NAMALWA (cell line): ENCODE data around the gene PSMB5.

Experiments used
- DNase-seq: peaks from one replicate; pipeline ENCODE4 v3.0.0-alpha.2; 2015; ENCODE audit warnings: low spot score

The PSMB5 gene

DNA sequence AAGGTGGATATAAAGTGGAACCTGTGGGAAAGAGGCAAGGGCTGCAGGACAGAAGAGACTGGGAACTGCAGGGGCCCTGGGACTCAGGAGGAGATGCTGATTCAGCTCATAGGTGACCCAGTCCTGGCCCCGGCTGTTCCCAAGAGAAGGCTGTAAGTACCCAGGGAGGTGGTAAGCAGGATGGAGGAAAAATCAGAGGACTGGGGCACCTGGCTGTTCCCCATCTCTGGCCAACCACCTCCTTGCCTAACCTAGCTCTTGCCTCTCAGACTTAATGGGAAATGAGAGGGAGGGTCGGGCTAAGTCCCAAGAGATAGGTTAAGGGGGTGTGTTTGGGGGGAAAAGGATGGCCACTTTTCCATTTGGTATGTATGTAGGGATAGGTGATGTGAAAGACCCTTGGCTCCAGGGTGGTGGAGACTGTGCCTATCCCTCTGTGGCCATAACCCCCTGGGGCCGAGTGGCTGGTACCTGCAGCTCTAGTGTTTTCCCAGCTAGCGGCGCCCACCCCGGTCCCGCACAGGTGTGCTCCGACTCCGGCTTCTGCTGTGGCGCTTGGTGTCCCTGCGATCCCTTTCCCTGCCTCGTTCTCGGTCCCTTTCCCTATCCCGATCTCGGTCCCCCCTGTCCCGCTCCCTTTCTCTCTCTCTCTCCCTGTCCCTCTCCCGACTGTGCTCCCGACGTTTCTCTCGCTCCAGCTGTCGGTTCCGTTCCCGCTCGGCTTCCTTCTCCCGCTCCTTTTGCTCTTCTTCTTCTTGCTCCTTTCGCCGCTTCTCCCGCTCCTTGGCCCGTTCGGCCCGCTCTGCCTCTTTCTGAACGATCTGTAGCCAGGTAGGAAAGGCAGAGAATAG, 24.2 kb upstream of the PSMB5 start:
- DNase-seq = no peak

GRCh38 chr14:23057757-23058653, 23.3 kb upstream of the PSMB5 start:
- DNase-seq = peak; percentile 90

- DNase-seq = peak; percentile 71
Observed at GRCh38 chr14:23056956-23057756, 22.5 kb upstream of the PSMB5 start, which contains the start of gene CDH24. Gene CDH24, minus strand, starts transcription at chr14:23057520. Its CDS starts 1,787 bp downstream, at chr14:23055733.

DNA sequence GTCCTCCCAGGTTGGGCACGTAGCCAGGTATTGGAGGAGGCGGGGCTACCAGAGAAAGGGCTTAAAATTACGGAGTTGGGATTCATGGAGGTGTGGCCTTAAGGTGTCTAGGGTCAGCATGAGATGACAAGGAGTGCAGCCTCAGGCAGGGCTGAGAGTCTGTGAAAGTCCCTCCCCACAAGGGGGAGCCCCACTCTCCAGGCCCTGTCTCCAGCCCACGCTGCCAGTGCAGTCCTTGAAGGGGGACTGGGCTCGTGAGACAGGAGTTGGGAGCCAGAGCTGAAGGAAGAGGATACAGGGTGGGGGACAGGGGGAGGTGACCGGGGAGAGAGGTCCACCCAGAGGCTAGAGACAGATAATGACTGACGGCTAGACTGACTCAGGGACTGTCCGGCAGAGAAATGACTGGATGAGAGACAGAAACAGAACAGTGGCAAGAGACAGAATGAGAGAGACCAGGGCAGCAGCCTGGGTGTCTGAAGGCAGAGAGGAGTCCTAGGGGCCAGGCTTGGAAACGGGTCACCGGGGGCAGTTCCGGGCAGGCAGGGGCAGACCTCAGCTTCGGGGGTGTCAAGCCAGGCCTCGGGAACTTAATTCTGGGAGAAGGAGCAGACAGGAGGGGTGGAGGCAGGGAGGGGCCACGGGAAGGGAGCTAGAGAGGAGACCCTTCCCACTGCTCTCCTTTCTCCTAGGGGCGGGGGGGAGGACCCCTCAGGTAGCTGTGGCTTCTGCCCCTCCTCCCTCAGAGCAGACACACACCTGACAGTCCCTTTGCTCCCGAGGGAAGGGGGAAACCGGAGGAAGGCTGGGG, 21.6 kb upstream of the PSMB5 start:
- DNase-seq = peak; percentile 86

GRCh38 chr14:23055621-23056144, 21.0 kb upstream of the PSMB5 start:
- DNase-seq = no peak

GRCh38 chr14:23055147-23055550, 20.4 kb upstream of the PSMB5 start:
- no peak for DNase-seq

DNA sequence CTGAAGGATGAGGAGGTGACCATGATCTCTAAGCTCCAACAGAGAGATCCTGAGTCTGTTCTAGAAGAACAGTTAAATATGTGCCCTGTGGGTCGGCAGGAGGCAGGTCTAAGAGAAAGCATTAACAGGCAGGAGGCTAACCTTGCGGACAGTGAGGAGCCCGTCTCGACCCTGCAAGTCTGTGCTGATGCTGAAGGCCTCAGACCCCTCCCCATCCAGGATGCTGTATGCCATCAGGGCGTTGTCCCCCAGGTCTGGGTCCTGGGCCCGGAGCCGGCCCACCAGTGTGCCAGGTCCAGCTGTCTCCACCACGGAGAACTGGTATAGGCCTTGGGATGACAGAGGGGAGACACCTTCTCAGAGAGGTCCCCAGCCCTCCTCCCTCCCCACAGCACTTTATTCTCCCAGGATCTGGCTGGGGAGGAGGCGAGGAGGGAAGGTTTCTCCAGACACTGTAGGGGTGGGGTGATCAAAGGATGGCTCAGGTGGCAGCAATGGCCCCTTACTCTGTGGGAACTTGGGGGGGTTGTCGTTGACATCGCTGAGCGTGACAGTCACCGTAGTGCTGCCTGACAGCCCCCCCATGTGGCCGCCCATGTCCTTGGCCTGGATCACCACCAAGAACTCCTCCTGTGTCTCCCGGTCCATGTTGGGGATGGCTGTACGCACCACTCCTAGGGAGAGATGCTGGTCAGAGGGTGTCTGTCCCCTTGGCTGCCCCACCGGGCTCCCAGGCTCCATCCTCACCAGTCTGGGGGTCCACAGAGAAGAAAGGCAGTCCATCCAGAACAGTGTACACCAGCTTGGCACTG, 19.5 kb upstream of the PSMB5 start:
- peak; percentile 38 for DNase-seq

- DNase-seq = no peak
Observed at GRCh38 chr14:23053426-23053825, 18.7 kb upstream of the PSMB5 start.

DNA sequence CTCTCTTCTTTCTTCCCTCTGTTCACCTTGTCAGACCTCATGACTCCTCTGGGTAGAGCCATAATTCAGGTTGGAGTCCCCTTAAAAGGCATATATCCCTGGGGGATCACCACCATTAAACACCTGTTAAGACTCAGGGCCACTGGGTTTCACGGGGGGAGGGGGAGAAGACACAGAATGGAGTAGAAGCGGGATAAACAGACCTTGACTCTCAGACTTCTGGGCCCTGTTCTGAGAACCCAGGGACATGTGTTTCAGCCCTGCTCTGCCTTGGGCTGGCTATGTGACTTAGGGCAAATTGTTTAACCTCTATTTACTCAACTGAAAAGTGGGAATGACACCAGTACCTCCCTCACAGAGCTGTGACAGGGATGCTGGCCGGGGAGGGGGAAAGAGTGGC, 18.0 kb upstream of the PSMB5 start:
- no peak for DNase-seq

DNA sequence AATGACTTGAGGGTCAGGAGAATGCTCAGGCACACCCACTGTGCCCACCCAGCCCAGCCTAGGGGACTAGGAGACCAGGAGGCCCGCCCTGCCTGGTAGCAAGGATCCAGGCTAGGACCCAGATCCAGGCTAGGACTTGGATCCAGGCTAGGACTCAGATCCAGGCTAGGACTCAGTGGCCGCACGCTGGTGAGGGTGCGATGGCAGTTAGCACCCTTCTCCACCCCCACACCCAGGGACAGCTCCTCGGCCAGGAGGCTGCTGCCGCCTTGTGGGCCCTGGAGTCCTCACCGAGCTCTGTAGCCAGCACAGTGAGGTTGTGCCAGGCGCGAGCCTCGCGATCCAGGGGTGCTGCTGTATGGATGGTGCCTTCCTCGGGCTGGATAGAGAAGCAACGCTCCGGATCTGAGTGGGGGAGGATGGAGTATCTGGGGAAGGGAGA, 17.5 kb upstream of the PSMB5 start:
- no peak for DNase-seq

GRCh38 chr14:23051141-23052057, 16.7 kb upstream of the PSMB5 start:
- no peak for DNase-seq

DNA sequence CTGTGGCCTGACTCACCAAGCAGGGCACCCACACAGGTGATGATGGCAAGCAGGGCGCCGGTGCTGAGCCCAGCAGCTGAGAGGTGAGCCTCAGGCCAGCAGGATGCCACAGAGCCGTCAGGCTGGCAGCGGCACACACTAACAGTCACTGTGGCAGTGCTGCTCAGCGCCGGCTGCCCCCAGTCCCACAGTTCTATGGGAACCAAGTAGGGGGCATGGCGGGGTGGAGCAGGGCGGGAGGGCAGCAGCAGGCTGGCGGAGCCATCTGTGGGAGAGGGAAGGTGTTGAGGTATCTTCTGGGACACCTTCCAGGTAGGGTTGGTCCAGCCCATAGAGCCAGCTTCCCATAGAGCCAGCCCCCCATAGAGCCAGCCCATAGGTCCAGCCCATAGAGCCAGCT, 14.3 kb upstream of the PSMB5 start:
- no peak for DNase-seq

- DNase-seq = no peak
Observed at GRCh38 chr14:23047751-23048693, 13.3 kb upstream of the PSMB5 start.

- no peak for DNase-seq
Observed at GRCh38 chr14:23047034-23047634, 12.4 kb upstream of the PSMB5 start.

- DNase-seq = no peak
Observed at GRCh38 chr14:23045419-23046357, 11.0 kb upstream of the PSMB5 start.

DNA sequence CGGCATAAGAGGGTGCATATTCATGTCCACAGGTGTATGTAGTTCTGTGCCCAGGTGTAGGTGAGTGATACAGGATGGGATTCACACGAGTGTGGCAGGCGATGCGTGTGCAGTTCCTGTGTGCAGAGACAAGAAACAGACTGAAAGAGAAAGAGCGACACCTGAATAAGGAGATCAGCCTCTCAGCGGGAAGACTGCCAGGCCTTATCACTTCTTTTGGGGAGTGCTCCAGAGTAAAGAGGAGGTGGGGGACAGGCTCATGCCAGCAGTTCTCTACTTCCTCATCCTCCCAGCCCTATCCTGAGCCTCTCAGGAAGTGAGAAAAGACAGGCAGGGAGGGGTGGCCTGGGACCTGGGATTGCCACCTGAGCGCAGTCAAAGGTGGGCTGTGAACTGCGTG, 10.1 kb upstream of the PSMB5 start:
- no peak for DNase-seq
